Central memory CD8-positive, alpha-beta T cell (primary cell): Measurements from ENCODE around the gene OLFML1.

ENCODE experiments used
- ATAC-seq: fragments of 150-1000 bp; cut with Tn5 transposase; replicated peaks from 2 replicates; pipeline ENCODE4 v1.10.0; 2022; ENCODE audit warnings: mild to moderate bottlenecking, moderate FRiP score, moderate number of reproducible peaks; ENCODE audit not compliant: poor library complexity, severe bottlenecking; ENCODE audit errors: extremely low read depth
- DNase-seq, 2 donors: peaks; one replicate each; pipeline ENCODE4 v3.0.0; 2021; ENCODE audit warnings: low spot score in 2 of 2
- H3K27ac Mint-ChIP-seq: one replicate; pipeline ENCODE4 v1.8.0; 2022; ENCODE audit warnings: low read depth, mild to moderate bottlenecking, moderate library complexity, mixed read lengths
- H3K27me3 Mint-ChIP-seq: one replicate; pipeline ENCODE4 v1.8.0; 2022; ENCODE audit warnings: mixed read lengths
- H3K36me3 Mint-ChIP-seq: one replicate; pipeline ENCODE4 v1.8.0; 2022; ENCODE audit warnings: mild to moderate bottlenecking, moderate library complexity, mixed read lengths; ENCODE audit not compliant: insufficient read depth
- H3K4me1 Mint-ChIP-seq: one replicate; pipeline ENCODE4 v1.8.0; 2022; ENCODE audit warnings: mixed read lengths
- H3K4me3 Mint-ChIP-seq: one replicate; pipeline ENCODE4 v1.8.0; 2022; ENCODE audit warnings: mild to moderate bottlenecking, moderate library complexity, mixed read lengths
- H3K9me3 Mint-ChIP-seq: one replicate; pipeline ENCODE4 v1.8.0; 2022; ENCODE audit warnings: mixed read lengths

OLFML1 gene

GRCh38 chr11:7485186-7486097, at the start of gene OLFML1:
OLFML1 (plus strand) TSS chr11:7485506; CDS start chr11:7485876, 370 bp downstream.
- Mint-ChIP-seq H3K27me3 (peaks cover 12% of the 10 kb centered on the region), H3K27ac (no peak within 1 kb of the TSS), H3K9me3 (no peaks in the 10 kb centered on the region), H3K4me1 (no peaks in the 10 kb centered on the region), H3K36me3 (no peaks in the 10 kb centered on the region), H3K4me3 (no peak within 1 kb of the TSS)
- no peak for DNase-seq
- ATAC-seq = no peak

DNA sequence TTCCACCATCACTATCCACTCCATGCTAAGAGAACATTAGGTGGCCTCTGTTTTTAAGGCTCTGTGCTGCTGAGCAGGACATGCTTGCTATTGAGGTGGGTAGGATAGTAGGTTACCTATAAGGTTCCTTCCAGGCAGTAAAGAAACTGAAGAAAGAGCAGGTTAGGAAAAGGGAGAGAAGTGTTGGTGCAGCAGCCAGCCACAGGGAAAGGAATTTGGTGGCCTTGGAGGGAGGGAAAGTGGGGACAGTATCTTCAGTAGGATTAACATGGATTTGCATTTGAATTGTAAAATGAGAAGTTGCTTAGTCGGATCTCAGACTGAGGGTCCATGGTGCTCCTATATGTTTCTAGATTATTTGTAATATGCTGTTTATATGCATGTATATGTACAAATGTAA, 49.2 kb upstream of the OLFML1 start:
- no peak for ATAC-seq
- Mint-ChIP-seq H3K4me1 (peaks cover 12% of the 10 kb centered on the region), H3K27ac (peak overlapping the region; percentile 77), H3K9me3 (no peaks in the 10 kb centered on the region), H3K27me3 (no peaks in the 10 kb centered on the region), H3K4me3 (peak overlapping the region; percentile 56), H3K36me3 (no peaks in the 10 kb centered on the region)
- no peak for DNase-seq

GRCh38 chr11:7436657-7437056, 48.6 kb upstream of the OLFML1 start:
- Mint-ChIP-seq H3K36me3 (no peaks in the 10 kb centered on the region), H3K27ac (peak overlapping the region; percentile 77), H3K4me3 (peak overlapping the region; percentile 56), H3K27me3 (no peaks in the 10 kb centered on the region), H3K4me1 (peaks cover 12% of the 10 kb centered on the region), H3K9me3 (no peaks in the 10 kb centered on the region)
- DNase-seq = no peak
- ATAC-seq = peak; percentile 73

- Mint-ChIP-seq H3K27ac (no peak overlapping the region), H3K27me3 (no peaks in the 10 kb centered on the region), H3K9me3 (no peaks in the 10 kb centered on the region), H3K4me1 (peaks cover 12% of the 10 kb centered on the region), H3K4me3 (no peak overlapping the region), H3K36me3 (no peaks in the 10 kb centered on the region)
- no peak for ATAC-seq
- DNase-seq = no peak
Observed at GRCh38 chr11:7437696-7438095, 47.6 kb upstream of the OLFML1 start.

- DNase-seq = no peak
- H3K4me1 Mint-ChIP-seq = peaks cover 12% of the 10 kb centered on the region
- H3K27ac Mint-ChIP-seq = no peak overlapping the region
- peaks cover 4% of the 10 kb centered on the region for H3K27me3 Mint-ChIP-seq
- H3K9me3 Mint-ChIP-seq = no peaks in the 10 kb centered on the region
- ATAC-seq = no peak
- H3K4me3 Mint-ChIP-seq = no peak overlapping the region
- H3K36me3 Mint-ChIP-seq = no peaks in the 10 kb centered on the region
Observed at GRCh38 chr11:7439746-7440320, 45.5 kb upstream of the OLFML1 start.

DNA sequence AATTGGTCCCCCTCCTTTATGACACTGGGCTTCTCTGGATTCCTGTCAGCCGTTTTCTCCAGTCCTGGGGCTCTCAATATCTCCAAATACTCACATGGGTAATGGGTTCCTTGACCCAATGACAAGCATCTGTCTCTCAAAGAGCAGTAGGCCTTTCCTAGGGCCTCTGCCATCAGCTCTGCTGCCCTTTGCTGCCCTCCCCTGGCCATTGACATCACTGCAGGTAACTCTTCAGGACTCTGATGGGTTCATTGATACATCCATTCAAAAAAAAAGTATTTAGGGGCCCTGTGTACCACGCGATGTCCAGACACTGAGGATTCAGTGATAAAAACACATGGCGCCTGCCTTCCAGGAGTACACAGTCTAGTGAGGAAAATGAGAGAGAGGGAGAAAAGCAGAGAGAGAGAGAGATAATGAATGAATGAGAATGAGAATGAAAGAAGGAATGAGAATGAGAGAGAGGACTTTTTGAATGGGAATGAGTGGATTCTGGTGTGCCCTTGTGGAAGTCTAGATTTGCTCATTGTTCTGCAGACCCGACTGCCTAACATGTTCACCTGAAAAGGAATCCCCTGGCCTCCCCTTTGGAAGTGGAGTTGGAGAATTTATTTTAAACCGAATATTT, 42.6 kb upstream of the OLFML1 start:
- H3K27ac Mint-ChIP-seq = no peak overlapping the region
- DNase-seq (peak; percentile 39 to 55), ATAC-seq (peak; percentile 61)
- H3K4me1 Mint-ChIP-seq = no peaks in the 10 kb centered on the region
- H3K9me3 Mint-ChIP-seq = no peaks in the 10 kb centered on the region
- H3K36me3 Mint-ChIP-seq = no peaks in the 10 kb centered on the region
- H3K27me3 Mint-ChIP-seq = peaks cover 24% of the 10 kb centered on the region
- H3K4me3 Mint-ChIP-seq = no peak overlapping the region

DNA sequence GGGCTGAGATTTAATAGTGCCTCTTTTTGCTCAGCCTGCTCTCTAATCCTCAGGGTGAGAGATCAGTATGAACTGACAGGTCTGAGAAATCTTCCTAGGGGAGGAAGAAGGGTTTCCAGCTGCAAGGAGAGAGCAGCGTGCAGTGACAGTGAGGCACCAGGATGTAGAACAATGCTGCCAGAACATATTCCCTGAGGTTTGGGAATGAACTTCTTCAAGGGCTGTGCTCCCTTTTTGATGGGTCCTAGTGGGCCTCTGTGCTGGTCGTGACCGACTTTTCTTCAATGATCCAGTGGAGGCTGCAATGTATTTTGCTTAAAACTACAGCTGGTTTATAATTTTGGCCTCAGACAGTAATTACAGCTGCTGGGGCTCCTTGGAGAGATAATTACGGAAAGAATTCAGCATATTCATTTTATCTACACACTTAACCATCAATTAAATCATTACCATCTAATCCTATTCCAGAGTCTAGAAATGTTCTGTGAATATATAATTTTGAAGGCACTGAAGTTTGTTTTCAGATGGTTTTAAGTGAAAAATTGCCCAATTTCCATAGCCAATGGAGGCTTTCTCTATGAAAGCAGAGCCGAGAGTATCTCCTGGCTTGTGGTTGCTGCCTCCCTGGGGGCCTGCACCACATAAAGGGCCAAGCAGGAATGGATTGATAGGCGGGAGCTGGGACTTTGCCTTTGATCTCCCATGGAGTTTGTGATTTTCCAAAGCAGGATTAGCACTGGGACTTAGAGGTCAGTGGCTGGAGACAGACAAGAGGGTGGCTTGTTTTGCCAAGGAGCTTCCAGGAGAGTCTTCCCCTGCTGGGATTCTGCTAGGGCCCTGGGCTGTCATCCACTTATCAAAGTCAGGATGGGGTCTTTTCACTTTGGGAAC, 41.0 kb upstream of the OLFML1 start:
- Mint-ChIP-seq H3K9me3 (no peaks in the 10 kb centered on the region), H3K4me3 (no peak overlapping the region), H3K36me3 (no peaks in the 10 kb centered on the region), H3K4me1 (no peaks in the 10 kb centered on the region), H3K27me3 (peaks cover 24% of the 10 kb centered on the region), H3K27ac (no peak overlapping the region)
- ATAC-seq = no peak
- no peak for DNase-seq

DNA sequence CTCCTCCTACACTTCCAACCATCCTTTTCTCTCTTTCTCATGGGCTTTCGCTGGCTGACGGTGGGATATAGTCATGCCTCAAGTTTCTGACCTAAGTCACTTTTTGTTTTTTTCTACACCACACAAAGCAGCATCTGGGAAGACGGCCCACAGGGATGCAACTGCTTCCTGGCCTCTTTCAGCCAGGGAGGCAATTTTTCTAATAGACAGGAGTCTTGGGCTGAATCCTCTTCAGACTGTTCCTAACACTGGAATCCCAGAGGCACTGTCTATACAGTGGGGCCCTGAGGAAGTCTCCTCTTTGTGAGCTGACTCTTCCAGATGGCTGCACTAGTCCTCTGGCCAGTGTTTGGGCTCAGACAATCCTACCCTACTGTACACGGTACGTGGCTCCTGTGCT, 39.7 kb upstream of the OLFML1 start:
- Mint-ChIP-seq H3K9me3 (no peaks in the 10 kb centered on the region), H3K27me3 (peaks cover 24% of the 10 kb centered on the region), H3K4me3 (no peak overlapping the region), H3K27ac (no peak overlapping the region), H3K4me1 (no peaks in the 10 kb centered on the region), H3K36me3 (no peaks in the 10 kb centered on the region)
- DNase-seq (no peak), ATAC-seq (no peak)

DNA sequence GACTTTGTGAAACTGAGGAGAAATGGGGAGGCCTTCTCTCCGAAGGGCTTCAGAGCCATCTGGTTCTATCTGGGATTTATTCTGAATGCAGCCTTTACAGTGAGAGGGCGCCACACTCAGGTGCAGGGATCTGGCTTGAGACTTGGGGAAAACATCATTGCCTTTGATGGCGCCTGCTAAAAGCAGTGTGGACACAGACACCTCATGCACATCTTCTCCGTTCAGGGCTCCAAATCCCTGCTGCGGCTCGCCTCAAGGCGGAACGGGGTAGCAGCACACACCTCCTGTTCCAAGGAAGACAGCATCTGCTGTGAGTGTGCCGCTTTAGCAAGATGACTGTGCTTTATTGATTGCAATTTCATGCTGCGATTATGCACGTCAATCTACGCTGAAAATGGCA, 37.1 kb upstream of the OLFML1 start:
- no peak overlapping the region for H3K4me3 Mint-ChIP-seq
- no peak for ATAC-seq

GRCh38 chr11:7449211-7449840, 36.0 kb upstream of the OLFML1 start:
- H3K4me3 Mint-ChIP-seq = no peak overlapping the region
- ATAC-seq (no peak), DNase-seq (no peak)
- H3K27ac Mint-ChIP-seq = no peak overlapping the region
- no peaks in the 10 kb centered on the region for H3K9me3 Mint-ChIP-seq
- no peaks in the 10 kb centered on the region for H3K4me1 Mint-ChIP-seq
- H3K27me3 Mint-ChIP-seq = peaks cover 24% of the 10 kb centered on the region
- no peaks in the 10 kb centered on the region for H3K36me3 Mint-ChIP-seq

More for the DNA sequence above, 37.1 kb upstream of the OLFML1 start:
- Mint-ChIP-seq H3K4me1 (no peaks in the 10 kb centered on the region), H3K27ac (no peak overlapping the region), H3K9me3 (no peaks in the 10 kb centered on the region), H3K27me3 (peaks cover 24% of the 10 kb centered on the region), H3K36me3 (no peaks in the 10 kb centered on the region)
- no peak for DNase-seq

DNA sequence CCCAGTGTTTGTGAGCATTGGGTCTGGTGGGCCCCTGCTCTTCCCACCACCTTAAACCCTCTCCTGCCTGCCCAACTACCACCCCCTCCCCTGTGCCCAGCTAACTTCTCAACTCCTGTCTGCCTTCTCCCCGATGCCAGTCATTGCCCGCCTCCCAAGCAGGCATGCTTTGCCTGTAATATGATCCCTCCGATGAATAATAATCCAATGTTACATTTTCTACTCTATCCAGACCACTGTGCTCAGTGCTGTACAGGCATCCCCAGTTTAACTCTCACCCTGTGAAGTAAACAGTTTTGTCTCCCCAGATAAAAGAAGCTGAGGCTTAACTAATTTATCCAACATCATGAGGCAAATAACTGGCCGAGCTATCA, 35.5 kb upstream of the OLFML1 start:
- Mint-ChIP-seq H3K4me3 (no peak overlapping the region), H3K27me3 (peaks cover 20% of the 10 kb centered on the region), H3K27ac (no peak overlapping the region), H3K9me3 (no peaks in the 10 kb centered on the region), H3K4me1 (no peaks in the 10 kb centered on the region), H3K36me3 (no peaks in the 10 kb centered on the region)
- no peak for DNase-seq
- no peak for ATAC-seq

GRCh38 chr11:7450836-7451235, 34.5 kb upstream of the OLFML1 start:
- DNase-seq (no peak), ATAC-seq (no peak)
- Mint-ChIP-seq H3K9me3 (no peaks in the 10 kb centered on the region), H3K36me3 (no peaks in the 10 kb centered on the region), H3K27ac (no peak overlapping the region), H3K4me3 (no peak overlapping the region), H3K4me1 (no peaks in the 10 kb centered on the region), H3K27me3 (peaks cover 9% of the 10 kb centered on the region)
